ENCODE measurements around the gene RNF223. TPM values are rescaled to one million over a fixed set of nuclear protein-coding genes. Genes with fewer than 3 reads are reported as not detected.

The RNF223 gene
- total RNA-seq, 1 donor = not detected

GRCh38 chr1:1093610-1093943, 19.5 kb upstream of the RNF223 start:
- Histone ChIP-seq H3K4me1 (ENCODE audit: insufficient read depth, low read length) (no peaks in the 10 kb centered on the region), H3K4me3 (ENCODE audit: low read length) (no peak overlapping the region), H3K9me3 (ENCODE audit: low read depth, low read length) (no peaks in the 10 kb centered on the region), H3K27me3 (ENCODE audit: insufficient read depth, low read length) (no peaks in the 10 kb centered on the region)

- H3K27me3 ChIP-seq (ENCODE audit: insufficient read depth, low read length) = no peaks in the 10 kb centered on the region
- H3K4me3 ChIP-seq (ENCODE audit: low read length) = no peak overlapping the region
- H3K4me1 ChIP-seq (ENCODE audit: insufficient read depth, low read length) = no peaks in the 10 kb centered on the region
- H3K9me3 ChIP-seq (ENCODE audit: low read depth, low read length) = no peaks in the 10 kb centered on the region
Observed at GRCh38 chr1:1092894-1093609, 18.9 kb upstream of the RNF223 start.

- Histone ChIP-seq H3K4me1 (ENCODE audit: insufficient read depth, low read length) (no peaks in the 10 kb centered on the region), H3K27me3 (ENCODE audit: insufficient read depth, low read length) (no peaks in the 10 kb centered on the region), H3K9me3 (ENCODE audit: low read depth, low read length) (no peaks in the 10 kb centered on the region), H3K4me3 (ENCODE audit: low read length) (no peak overlapping the region)
Observed at GRCh38 chr1:1092149-1092855, 18.2 kb upstream of the RNF223 start.

- no peaks in the 10 kb centered on the region for H3K9me3 ChIP-seq (ENCODE audit: low read depth, low read length)
Observed at GRCh38 chr1:1091344-1092148, 17.4 kb upstream of the RNF223 start.

GRCh38 chr1:1090424-1091343, 16.6 kb upstream of the RNF223 start:
- no peaks in the 10 kb centered on the region for H3K27me3 ChIP-seq (ENCODE audit: insufficient read depth, low read length)
- no peaks in the 10 kb centered on the region for H3K4me1 ChIP-seq (ENCODE audit: insufficient read depth, low read length)
- no peak overlapping the region for H3K4me3 ChIP-seq (ENCODE audit: low read length)
- H3K9me3 ChIP-seq (ENCODE audit: low read depth, low read length) = no peaks in the 10 kb centered on the region

More at GRCh38 chr1:1091344-1092148, 17.4 kb upstream of the RNF223 start:
- Histone ChIP-seq H3K4me1 (ENCODE audit: insufficient read depth, low read length) (no peaks in the 10 kb centered on the region), H3K27me3 (ENCODE audit: insufficient read depth, low read length) (no peaks in the 10 kb centered on the region), H3K4me3 (ENCODE audit: low read length) (no peak overlapping the region)

GRCh38 chr1:1089731-1090423, 15.8 kb upstream of the RNF223 start:
- no peak overlapping the region for H3K4me3 ChIP-seq (ENCODE audit: low read length)
- H3K27me3 ChIP-seq (ENCODE audit: insufficient read depth, low read length) = no peaks in the 10 kb centered on the region
- H3K4me1 ChIP-seq (ENCODE audit: insufficient read depth, low read length) = no peaks in the 10 kb centered on the region
- no peaks in the 10 kb centered on the region for H3K9me3 ChIP-seq (ENCODE audit: low read depth, low read length)

- Histone ChIP-seq H3K27me3 (ENCODE audit: insufficient read depth, low read length) (no peaks in the 10 kb centered on the region), H3K4me3 (ENCODE audit: low read length) (no peak overlapping the region), H3K4me1 (ENCODE audit: insufficient read depth, low read length) (no peaks in the 10 kb centered on the region), H3K9me3 (ENCODE audit: low read depth, low read length) (no peaks in the 10 kb centered on the region)
Observed at GRCh38 chr1:1088801-1089680, 14.9 kb upstream of the RNF223 start.

GRCh38 chr1:1088029-1088800, 14.1 kb upstream of the RNF223 start:
- Histone ChIP-seq H3K4me1 (ENCODE audit: insufficient read depth, low read length) (no peaks in the 10 kb centered on the region), H3K4me3 (ENCODE audit: low read length) (no peak overlapping the region), H3K9me3 (ENCODE audit: low read depth, low read length) (no peaks in the 10 kb centered on the region), H3K27me3 (ENCODE audit: insufficient read depth, low read length) (no peaks in the 10 kb centered on the region)

GRCh38 chr1:1087351-1088028, 13.4 kb upstream of the RNF223 start:
- Histone ChIP-seq H3K9me3 (ENCODE audit: low read depth, low read length) (no peaks in the 10 kb centered on the region), H3K4me3 (ENCODE audit: low read length) (no peak overlapping the region), H3K4me1 (ENCODE audit: insufficient read depth, low read length) (no peaks in the 10 kb centered on the region), H3K27me3 (ENCODE audit: insufficient read depth, low read length) (no peaks in the 10 kb centered on the region)

- H3K4me1 ChIP-seq (ENCODE audit: insufficient read depth, low read length) = no peaks in the 10 kb centered on the region
- no peak overlapping the region for H3K4me3 ChIP-seq (ENCODE audit: low read length)
- H3K27me3 ChIP-seq (ENCODE audit: insufficient read depth, low read length) = no peaks in the 10 kb centered on the region
- no peaks in the 10 kb centered on the region for H3K9me3 ChIP-seq (ENCODE audit: low read depth, low read length)
Observed at GRCh38 chr1:1086911-1087341, 12.8 kb upstream of the RNF223 start.

GRCh38 chr1:1085911-1086841, 12.1 kb upstream of the RNF223 start:
- H3K4me1 ChIP-seq (ENCODE audit: insufficient read depth, low read length) = no peaks in the 10 kb centered on the region
- H3K27me3 ChIP-seq (ENCODE audit: insufficient read depth, low read length) = no peaks in the 10 kb centered on the region
- H3K4me3 ChIP-seq (ENCODE audit: low read length) = no peak overlapping the region
- no peaks in the 10 kb centered on the region for H3K9me3 ChIP-seq (ENCODE audit: low read depth, low read length)

All from mononuclear cell (primary cell).